Endothelial cell of umbilical vein (primary cell): Measurements from ENCODE around the gene PSG11.
"Not testable (repeated sequence)": the region's sequence is repeated elsewhere in the genome, so short reads cannot be mapped to it uniquely, and the experiment has no call there.

Source experiments
- EZH2 ChIP-seq: IDR thresholded peaks from 2 replicates; pipeline ENCODE4 v1.6.1; 2012; ENCODE audit warnings: borderline replicate concordance, low read depth, mild to moderate bottlenecking, moderate library complexity, low read length, inconsistent platforms; ENCODE audit not compliant: severe bottlenecking
- POLR2A ChIP-seq: IDR thresholded peaks from 2 replicates; pipeline ENCODE4 v1.6.1; 2012; ENCODE audit warnings: low read depth, mild to moderate bottlenecking, control low read depth, low read length

GRCh38 chr19:43047966-43048365 lies 21.7 kb upstream of the PSG11 start:
- not testable (repeated sequence) for TF ChIP-seq POLR2A, EZH2
